ENCODE results near the gene OR11H6. TPM values are rescaled to one million over a fixed set of nuclear protein-coding genes. Genes with fewer than 3 reads are reported as not detected.

Gene OR11H6
- total and polyA plus RNA-seq, 9 of the 15 experiments (the other 6 are each of a cell fraction or from before 2014, with no cell fraction given) = not detected

DNA sequence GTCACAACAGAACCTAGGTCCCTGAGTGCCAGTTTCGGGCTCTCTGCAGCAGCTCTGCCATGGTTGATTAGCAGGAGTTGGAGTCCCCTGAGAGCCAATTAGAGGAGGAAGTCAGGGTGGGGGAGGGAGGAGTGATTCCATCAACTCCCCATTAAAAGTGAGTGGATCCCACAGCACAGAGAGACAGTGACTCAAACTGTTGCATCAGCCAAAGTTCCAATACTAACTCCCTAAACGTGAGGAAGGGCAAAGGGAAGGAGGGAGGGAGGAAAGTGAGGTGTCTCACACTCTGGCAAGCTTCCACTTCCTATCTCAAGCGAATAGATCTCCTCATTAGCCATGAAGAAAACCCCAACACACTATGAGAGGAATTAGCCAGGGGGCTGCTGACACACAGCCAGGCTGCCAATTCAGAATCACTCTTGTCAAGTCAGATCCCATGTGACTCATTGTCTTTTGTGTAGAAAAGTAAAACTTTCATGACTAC is 39.2 kb downstream of the OR11H6 start:
- H3K79me2 ChIP-seq (ENCODE audit: control insufficient read depth, insufficient read depth, low read length) = no peaks in the 10 kb centered on the region
- FAIRE-seq = no peak
- peak; percentile 73 for ATAC-seq
- in situ Hi-C loops (cut with MboI) (no loop called here), intact Hi-C loops (cut with micrococcal nuclease) (loop anchor here (5.0 kb wide), 1 partner anchor 345 kb away; no protein-coding TSS in a partner anchor)
- no peak overlapping the region for H3K9ac ChIP-seq (ENCODE audit: insufficient read depth in 1 of 2, low read depth in 2 of 2, low read length in 2 of 2)
- peak in 3 of 4 experiments; percentile 6 to 40 (median 15) for DNase-seq (ENCODE audit: extremely low read depth in 1 of 4, low spot score in 3 of 4)
- no peaks in the 10 kb centered on the region for H3K9me3 ChIP-seq (replicated peaks; ENCODE audit: control insufficient read depth, insufficient read depth, low read depth, low read length)
- H3K36me3 ChIP-seq (ENCODE audit: control insufficient read depth, insufficient read depth, low read length) = no peaks in the 10 kb centered on the region
- peaks cover 0 to 16% of the 10 kb centered on the region in 2 experiments; a peak in 3 of 5 replicates for H3K4me1 ChIP-seq (replicated peaks in 1 of 2; ENCODE audit: control insufficient read depth in 2 of 2, insufficient read depth in 2 of 2, low read length in 2 of 2)
- H3K4me3 ChIP-seq = no peak overlapping the region
- POLR2A ChIA-PET = no interaction called here
- peak overlapping the region; percentile 74 for H2AFZ ChIP-seq (ENCODE audit: low read depth, low read length)
- CTCF ChIA-PET (ENCODE audit: low intra/inter-chr PET ratio) = no interaction called here
- BruUV-seq (replicated peaks) = no TSS peak
- 6% methylated on average over 3 of the region's 3 CpGs for WGBS (ENCODE audit: insufficient coverage, low coverage, missing lambda C conversion rate)
- H3K27ac ChIP-seq (ENCODE audit: extremely low read depth, low read depth, low read length) = peak overlapping the region; percentile 62; the same call in 1 of the 3 replicates
- no peaks in the 10 kb centered on the region for H3K9me1 ChIP-seq (ENCODE audit: control insufficient read depth, insufficient read depth, low read length)
- H3K4me2 ChIP-seq (ENCODE audit: insufficient read depth, low read length) = peak overlapping the region; percentile 37
- no peaks in the 10 kb centered on the region for H4K20me1 ChIP-seq (replicated peaks; ENCODE audit: control insufficient read depth, insufficient read depth, low read length)
- no peaks in the 10 kb centered on the region for H3K27me3 ChIP-seq (ENCODE audit: control insufficient read depth in 2 of 2, insufficient read depth in 2 of 2, low read length in 2 of 2)
- TF ChIP-seq CXXC5 (CRISPR knock-in tag; IDR thresholded peaks at IDR 0.05) = peak; percentile 22; the same call in 1 of the 2 replicates
- peak; percentile 58; the same call in 1 of the 2 replicates for TF ChIP-seq CTBP1 (IDR thresholded peaks at IDR 0.05; ENCODE audit: borderline replicate concordance)
- TF ChIP-seq, protein P1, sequence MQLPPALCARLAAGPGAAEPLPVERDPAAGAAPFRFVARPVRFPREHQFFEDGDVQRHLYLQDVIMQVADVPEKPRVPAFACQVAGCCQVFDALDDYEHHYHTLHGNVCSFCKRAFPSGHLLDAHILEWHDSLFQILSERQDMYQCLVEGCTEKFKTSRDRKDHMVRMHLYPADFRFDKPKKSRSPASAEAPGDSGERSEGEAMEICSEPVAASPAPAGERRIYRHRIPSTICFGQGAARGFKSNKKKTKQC (CRISPR knock-in tag; IDR thresholded peaks at IDR 0.05) = no peak
- TF ChIP-seq ZNF212 (CRISPR knock-in tag; IDR thresholded peaks at IDR 0.05) = no peak
- peak; percentile 92 for TF ChIP-seq BHLHE40 (IDR thresholded peaks at IDR 0.05; ENCODE audit: low read length)
- TF ChIP-seq TOE1 (IDR thresholded peaks at IDR 0.05; ENCODE audit: borderline replicate concordance) = no peak
- no peak for TF ChIP-seq TOE1 (CRISPR knock-in tag; IDR thresholded peaks at IDR 0.05; ENCODE audit: borderline replicate concordance, low read depth)
- TF ChIP-seq, protein P2, sequence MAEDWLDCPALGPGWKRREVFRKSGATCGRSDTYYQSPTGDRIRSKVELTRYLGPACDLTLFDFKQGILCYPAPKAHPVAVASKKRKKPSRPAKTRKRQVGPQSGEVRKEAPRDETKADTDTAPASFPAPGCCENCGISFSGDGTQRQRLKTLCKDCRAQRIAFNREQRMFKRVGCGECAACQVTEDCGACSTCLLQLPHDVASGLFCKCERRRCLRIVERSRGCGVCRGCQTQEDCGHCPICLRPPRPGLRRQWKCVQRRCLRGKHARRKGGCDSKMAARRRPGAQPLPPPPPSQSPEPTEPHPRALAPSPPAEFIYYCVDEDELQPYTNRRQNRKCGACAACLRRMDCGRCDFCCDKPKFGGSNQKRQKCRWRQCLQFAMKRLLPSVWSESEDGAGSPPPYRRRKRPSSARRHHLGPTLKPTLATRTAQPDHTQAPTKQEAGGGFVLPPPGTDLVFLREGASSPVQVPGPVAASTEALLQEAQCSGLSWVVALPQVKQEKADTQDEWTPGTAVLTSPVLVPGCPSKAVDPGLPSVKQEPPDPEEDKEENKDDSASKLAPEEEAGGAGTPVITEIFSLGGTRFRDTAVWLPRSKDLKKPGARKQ (CRISPR knock-in tag; IDR thresholded peaks at IDR 0.05) = no peak
- TF ChIP-seq SMARCA4 (IDR thresholded peaks at IDR 0.05) = 0 out of 2 replicates have a peak, but pooled peaks have one; percentile 53
- TF ChIP-seq ARHGAP35 (IDR thresholded peaks at IDR 0.05; ENCODE audit: partially characterized antibody) = no peak
- TF ChIP-seq, protein P3, sequence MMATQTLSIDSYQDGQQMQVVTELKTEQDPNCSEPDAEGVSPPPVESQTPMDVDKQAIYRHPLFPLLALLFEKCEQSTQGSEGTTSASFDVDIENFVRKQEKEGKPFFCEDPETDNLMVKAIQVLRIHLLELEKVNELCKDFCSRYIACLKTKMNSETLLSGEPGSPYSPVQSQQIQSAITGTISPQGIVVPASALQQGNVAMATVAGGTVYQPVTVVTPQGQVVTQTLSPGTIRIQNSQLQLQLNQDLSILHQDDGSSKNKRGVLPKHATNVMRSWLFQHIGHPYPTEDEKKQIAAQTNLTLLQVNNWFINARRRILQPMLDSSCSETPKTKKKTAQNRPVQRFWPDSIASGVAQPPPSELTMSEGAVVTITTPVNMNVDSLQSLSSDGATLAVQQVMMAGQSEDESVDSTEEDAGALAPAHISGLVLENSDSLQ (IDR thresholded peaks at IDR 0.05) = 0 out of 2 replicates have a peak, but pooled peaks have one; percentile 3
- TF ChIP-seq LEF1 (IDR thresholded peaks at IDR 0.05) = peak; percentile 27; the same call in 1 of the 2 replicates
- no peak for TF ChIP-seq SMAD1 (IDR thresholded peaks at IDR 0.05; ENCODE audit: low read depth, low read length, partially characterized antibody)
- TF ChIP-seq FOSL1 (tag; conservative IDR thresholded peaks at IDR 0.05) = peak; percentile 90
- TF ChIP-seq NR2C1 (IDR thresholded peaks at IDR 0.05) = no peak
- peak; percentile 38; the same call in 1 of the 2 replicates for TF ChIP-seq NR2C1 (tag; IDR thresholded peaks at IDR 0.05)
- TF ChIP-seq FOXM1 (IDR thresholded peaks at IDR 0.05; ENCODE audit: low read depth) = no peak
- TF ChIP-seq FOXM1 (CRISPR knock-in tag; IDR thresholded peaks at IDR 0.05; ENCODE audit: low read depth) = no peak
- no peak for TF ChIP-seq PHF8 (IDR thresholded peaks at IDR 0.05; ENCODE audit: borderline replicate concordance, low read length)
- no peak for TF ChIP-seq NFE2L1 (tag; IDR thresholded peaks at IDR 0.05; ENCODE audit: borderline replicate concordance, low read depth)
- TF ChIP-seq ARID1B (IDR thresholded peaks at IDR 0.05) = peak; percentile 57; the same call in 1 of the 2 replicates
- peak; percentile 27; the same call in 1 of the 2 replicates for TF ChIP-seq MTA1 (IDR thresholded peaks at IDR 0.05; ENCODE audit: borderline replicate concordance)
- no peak for TF ChIP-seq HMG20A (CRISPR knock-in tag; conservative IDR thresholded peaks at IDR 0.05)
